ENCODE measurements around the gene SETBP1. TPM values are rescaled to one million over a fixed set of nuclear protein-coding genes. Genes with fewer than 3 reads are reported as not detected.

Gene SETBP1
- total and polyA plus RNA-seq, 2 of the 4 experiments (the other 2 are of a cell fraction): 0.19 to 0.36 TPM

- ChIA-PET CTCF (no interaction called here), POLR2A (ENCODE audit: unreplicated experiment) (no interaction called here)
- Histone ChIP-seq H3K27me3 (ENCODE audit: control insufficient read depth, insufficient read depth, low read length) (no peaks in the 10 kb centered on the region), H3K36me3 (ENCODE audit: control insufficient read depth, insufficient read depth, low read length) (no peaks in the 10 kb centered on the region), H3K4me1 (ENCODE audit: control insufficient read depth, insufficient read depth, low read length) (no peaks in the 10 kb centered on the region; the same call in 1 of the 2 replicates), H2BK15ac (ENCODE audit: low read depth, low read length) (no peak overlapping the region), H3K14ac (replicated peaks; ENCODE audit: low read depth, low read length) (no peak overlapping the region), H3K9ac (ENCODE audit: low read depth, low read length) (no peak overlapping the region), H3K9me1 (ENCODE audit: insufficient read depth, low read length) (no peaks in the 10 kb centered on the region), H4K91ac (ENCODE audit: insufficient read depth, low read depth, low read length) (no peak overlapping the region), H3K4me2 (ENCODE audit: low read depth, low read length) (no peak overlapping the region), H3K4me3 (ENCODE audit: insufficient read depth, low read depth, low read length) (no peak overlapping the region), H4K5ac (ENCODE audit: low read depth, low read length) (no peak overlapping the region), H2BK20ac (ENCODE audit: low read depth, low read length) (no peak overlapping the region), H3K27ac (ENCODE audit: insufficient read depth, low read length) (no peak overlapping the region), H2AFZ (replicated peaks; ENCODE audit: low read length, poor library complexity) (no peak overlapping the region), H4K20me1 (ENCODE audit: insufficient read depth, low read length) (no peaks in the 10 kb centered on the region), H3K23ac (ENCODE audit: low read depth, low read length) (no peak overlapping the region), H4K8ac (ENCODE audit: low read depth in 2 of 2, low read length in 2 of 2) (no peak overlapping the region), H2AK5ac (ENCODE audit: low read depth, low read length) (no peak overlapping the region), H2BK5ac (ENCODE audit: low read depth, low read length, poor library complexity, severe bottlenecking) (no peak overlapping the region), H3K18ac (ENCODE audit: low read depth, low read length) (no peak overlapping the region), H3K79me1 (ENCODE audit: low read depth in 1 of 2, low read length in 2 of 2) (no peaks in the 10 kb centered on the region), H2AK9ac (replicated peaks; ENCODE audit: low read depth, low read length, poor library complexity) (no peak overlapping the region), H2BK120ac (ENCODE audit: low read depth, low read length) (no peak overlapping the region), H3K9me3 (ENCODE audit: control insufficient read depth, insufficient read depth, low read length) (no peaks in the 10 kb centered on the region), H3K56ac (ENCODE audit: extremely low read depth, insufficient read depth, low read length) (no peak overlapping the region), H3K4ac (ENCODE audit: low read depth, low read length) (no peak overlapping the region)
- intact Hi-C loops (cut with micrococcal nuclease) (no loop called here), dilution Hi-C loops (cut with HindIII; ENCODE audit: low sequenced_read_pairs, unreplicated experiment) (no loop called here), in situ Hi-C loops (cut with MboI; ENCODE audit: low sequenced_read_pairs) (no loop called here)
- BruUV-seq (replicated peaks): no TSS peak
- WGBS, 2 experiments (ENCODE audit: extremely low coverage in 2 of 2, insufficient read length in 1 of 2): no CpG with 5 or more reads among the region's 2 CpGs
- ATAC-seq (ENCODE audit: low read depth): no peak
- no peak for DNase-seq
- TF ChIP-seq MAZ (IDR thresholded peaks at IDR 0.05; ENCODE audit: borderline replicate concordance, low read depth, low read length) (no peak), MAFK (IDR thresholded peaks at IDR 0.05; ENCODE audit: low read depth, low read length) (no peak), NFE2L2 (IDR thresholded peaks at IDR 0.05; ENCODE audit: low read depth, low read length) (no peak), RAD21 (IDR thresholded peaks at IDR 0.05; ENCODE audit: low read length) (no peak), POLR2A (IDR thresholded peaks at IDR 0.05; ENCODE audit: low read depth, low read length) (no peak), CEBPB (IDR thresholded peaks at IDR 0.05; ENCODE audit: low read depth, low read length) (no peak), RCOR1 (IDR thresholded peaks at IDR 0.05; ENCODE audit: insufficient replicate concordance, low read length) (no peak), RFX5 (IDR thresholded peaks at IDR 0.05; ENCODE audit: low read depth, low read length) (no peak), FOS (IDR thresholded peaks at IDR 0.05; ENCODE audit: low read depth, low read length) (no peak), CTCF (conservative IDR thresholded peaks at IDR 0.05; ENCODE audit: low read depth, low read length) (no peak), CHD1 (IDR thresholded peaks at IDR 0.05; ENCODE audit: low read depth, low read length) (no peak), MXI1 (IDR thresholded peaks at IDR 0.05; ENCODE audit: borderline replicate concordance, low read depth, low read length) (no peak), ELK1 (IDR thresholded peaks at IDR 0.05; ENCODE audit: borderline replicate concordance, low read depth, low read length) (no peak), SMC3 (IDR thresholded peaks at IDR 0.05; ENCODE audit: low read depth, low read length) (no peak), BHLHE40 (IDR thresholded peaks at IDR 0.05; ENCODE audit: low read depth, low read length) (no peak)
- TF ChIP-seq, protein P1, sequence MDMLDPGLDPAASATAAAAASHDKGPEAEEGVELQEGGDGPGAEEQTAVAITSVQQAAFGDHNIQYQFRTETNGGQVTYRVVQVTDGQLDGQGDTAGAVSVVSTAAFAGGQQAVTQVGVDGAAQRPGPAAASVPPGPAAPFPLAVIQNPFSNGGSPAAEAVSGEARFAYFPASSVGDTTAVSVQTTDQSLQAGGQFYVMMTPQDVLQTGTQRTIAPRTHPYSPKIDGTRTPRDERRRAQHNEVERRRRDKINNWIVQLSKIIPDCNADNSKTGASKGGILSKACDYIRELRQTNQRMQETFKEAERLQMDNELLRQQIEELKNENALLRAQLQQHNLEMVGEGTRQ (IDR thresholded peaks at IDR 0.05; ENCODE audit: low read depth, low read length): no peak
These were observed 234.5 kb downstream of the SETBP1 start for GRCh38 chr18:44915213-44915612.

Measured in IMR-90 (cell line).